ENCODE data around the gene SHISA3. TPM values are rescaled to one million over a fixed set of nuclear protein-coding genes. Genes with fewer than 3 reads are reported as not detected.

The SHISA3 gene
- total RNA-seq, 1 donor from 2014 or later, result 3.0 TPM

GRCh38 chr4:42391355-42391664 is 6.0 kb upstream of the SHISA3 start:
- DNase-seq (ENCODE audit: low read depth), result no peak
- no peak for TF ChIP-seq CTCF (conservative IDR thresholded peaks at IDR 0.05; ENCODE audit: low read depth, low read length)
- no peak overlapping the region for H3K4me3 ChIP-seq (ENCODE audit: low read depth, low read length)

- no peak overlapping the region for H3K4me3 ChIP-seq (ENCODE audit: low read depth, low read length)
- no peak for DNase-seq (ENCODE audit: low read depth)
- TF ChIP-seq CTCF (conservative IDR thresholded peaks at IDR 0.05; ENCODE audit: low read depth, low read length), result no peak
Observed at GRCh38 chr4:42391981-42392380, 5.3 kb upstream of the SHISA3 start.

- TF ChIP-seq CTCF (conservative IDR thresholded peaks at IDR 0.05; ENCODE audit: low read depth, low read length), result no peak
- DNase-seq (ENCODE audit: low read depth), result no peak
- no peak overlapping the region for H3K4me3 ChIP-seq (ENCODE audit: low read depth, low read length)
Observed at GRCh38 chr4:42392436-42392835, 4.9 kb upstream of the SHISA3 start.

GRCh38 chr4:42395595-42395994 is 1.7 kb upstream of the SHISA3 start:
- no peak overlapping the region for H3K4me3 ChIP-seq (ENCODE audit: low read depth, low read length)
- no peak for TF ChIP-seq CTCF (conservative IDR thresholded peaks at IDR 0.05; ENCODE audit: low read depth, low read length)
- DNase-seq (ENCODE audit: low read depth), result no peak

GRCh38 chr4:42396361-42396751 is 932 bp upstream of the SHISA3 start:
- TF ChIP-seq CTCF (conservative IDR thresholded peaks at IDR 0.05; ENCODE audit: low read depth, low read length), result no peak
- no peak for DNase-seq (ENCODE audit: low read depth)
- H3K4me3 ChIP-seq (ENCODE audit: low read depth, low read length), result peak overlapping the region; percentile 64

GRCh38 chr4:42397635-42398170 is 415 bp downstream of the SHISA3 start:
- H3K4me3 ChIP-seq (ENCODE audit: low read depth, low read length), result peak overlapping the region; percentile 64
- DNase-seq (ENCODE audit: low read depth), result no peak
- TF ChIP-seq CTCF (conservative IDR thresholded peaks at IDR 0.05; ENCODE audit: low read depth, low read length), result no peak

GRCh38 chr4:42398171-42398870 is 1.0 kb downstream of the SHISA3 start:
- DNase-seq (ENCODE audit: low read depth), result no peak
- peak overlapping the region; percentile 64 for H3K4me3 ChIP-seq (ENCODE audit: low read depth, low read length)
- peak; percentile 15 for TF ChIP-seq CTCF (conservative IDR thresholded peaks at IDR 0.05; ENCODE audit: low read depth, low read length)
